GM23338 (cell line): ENCODE results near the gene NPHP1.

Source experiments
- CREB1 ChIP-seq: fragments of 250-450 bp; sonication (Bioruptor Pico); IDR thresholded peaks from 2 replicates; pipeline ENCODE4 v1.5.0; 2020; ENCODE audit warnings: low read depth, mild to moderate bottlenecking, moderate library complexity
- ETS1 ChIP-seq: IDR thresholded peaks from 2 replicates; pipeline ENCODE4 v1.6.1; 2016; ENCODE audit warnings: antibody characterized with exemption
- EZH2 ChIP-seq: fragments of 200-600 bp; sonication (generic); IDR thresholded peaks from one replicate; pipeline ENCODE4 v1.8.0; 2017; ENCODE audit warnings: antibody characterized with exemption, mild to moderate bottlenecking, low read depth; ENCODE audit not compliant: unreplicated experiment
- EZH2phosphoT487 ChIP-seq: fragments of 200-600 bp; sonication (generic); IDR thresholded peaks from one replicate; pipeline ENCODE4 v1.8.1; 2018; ENCODE audit warnings: antibody characterized with exemption; ENCODE audit not compliant: unreplicated experiment
- JUNB ChIP-seq: IDR thresholded peaks from one replicate; pipeline ENCODE4 v1.6.1; 2016; ENCODE audit warnings: antibody characterized with exemption; ENCODE audit not compliant: unreplicated experiment
- NANOG ChIP-seq: IDR thresholded peaks from 2 replicates; pipeline ENCODE4 v1.6.1; 2016; ENCODE audit warnings: antibody characterized with exemption, borderline replicate concordance
- POLR2AphosphoS5 ChIP-seq: IDR thresholded peaks from 2 replicates; pipeline ENCODE4 v1.6.1; 2016; ENCODE audit warnings: antibody characterized with exemption, low read depth
- REST ChIP-seq: IDR thresholded peaks from one replicate; pipeline ENCODE4 v1.6.1; 2018; ENCODE audit warnings: antibody characterized with exemption; ENCODE audit not compliant: unreplicated experiment
- ZNF114 ChIP-seq: fragments of 250-450 bp; sonication (Bioruptor Pico); IDR thresholded peaks from 2 replicates; pipeline ENCODE4 v1.5.0; 2020; ENCODE audit warnings: mild to moderate bottlenecking, moderate library complexity
- TF ChIP-seq, protein P1 (sequence below), 2 experiments: fragments of 200-600 bp in 1 of 2; sonication (generic) in 1 of 2; conservative IDR thresholded peaks; 2 replicates each; pipeline versions ENCODE4 v1.5.1 to v1.6.1; 2016 to 2017; ENCODE audit warnings: antibody characterized with exemption in 2 of 2, low read depth in 2 of 2, mild to moderate bottlenecking in 2 of 2, moderate library complexity in 1 of 2

DNA sequence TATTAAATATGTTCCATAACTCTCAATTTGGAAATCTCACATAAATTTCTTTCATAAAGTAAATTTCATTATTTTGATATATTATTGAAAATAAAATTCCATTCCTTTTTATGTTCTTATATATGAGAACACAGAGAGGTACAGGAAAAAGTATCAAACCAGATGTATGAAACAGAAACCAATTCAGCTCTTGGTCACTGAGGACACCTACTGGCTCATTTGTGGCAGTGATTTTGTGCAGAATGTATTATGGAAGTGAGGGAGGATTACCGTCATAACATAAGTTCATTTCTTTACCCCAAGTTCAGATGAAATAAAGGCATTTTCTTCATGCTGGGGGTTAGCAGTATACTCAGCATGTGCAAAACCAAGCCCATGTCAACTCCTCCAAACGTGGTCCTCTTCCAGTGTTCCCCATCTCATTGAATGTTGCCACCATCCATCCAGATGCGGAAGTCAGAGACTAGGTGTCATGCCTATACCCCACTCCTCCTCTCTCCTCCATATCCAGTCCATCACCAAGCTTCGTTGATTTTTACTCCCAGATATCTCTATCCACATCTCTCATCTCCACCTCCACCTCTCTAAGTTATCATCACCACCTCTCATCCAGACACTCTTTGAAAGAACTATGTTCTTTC, 47.5 kb downstream of the NPHP1 start:
- TF ChIP-seq, protein P1, sequence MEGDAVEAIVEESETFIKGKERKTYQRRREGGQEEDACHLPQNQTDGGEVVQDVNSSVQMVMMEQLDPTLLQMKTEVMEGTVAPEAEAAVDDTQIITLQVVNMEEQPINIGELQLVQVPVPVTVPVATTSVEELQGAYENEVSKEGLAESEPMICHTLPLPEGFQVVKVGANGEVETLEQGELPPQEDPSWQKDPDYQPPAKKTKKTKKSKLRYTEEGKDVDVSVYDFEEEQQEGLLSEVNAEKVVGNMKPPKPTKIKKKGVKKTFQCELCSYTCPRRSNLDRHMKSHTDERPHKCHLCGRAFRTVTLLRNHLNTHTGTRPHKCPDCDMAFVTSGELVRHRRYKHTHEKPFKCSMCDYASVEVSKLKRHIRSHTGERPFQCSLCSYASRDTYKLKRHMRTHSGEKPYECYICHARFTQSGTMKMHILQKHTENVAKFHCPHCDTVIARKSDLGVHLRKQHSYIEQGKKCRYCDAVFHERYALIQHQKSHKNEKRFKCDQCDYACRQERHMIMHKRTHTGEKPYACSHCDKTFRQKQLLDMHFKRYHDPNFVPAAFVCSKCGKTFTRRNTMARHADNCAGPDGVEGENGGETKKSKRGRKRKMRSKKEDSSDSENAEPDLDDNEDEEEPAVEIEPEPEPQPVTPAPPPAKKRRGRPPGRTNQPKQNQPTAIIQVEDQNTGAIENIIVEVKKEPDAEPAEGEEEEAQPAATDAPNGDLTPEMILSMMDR (conservative IDR thresholded peaks at IDR 0.05; ENCODE audit: low read depth in 2 of 2): peak; percentile 75 to 87
- no peak for TF ChIP-seq POLR2AphosphoS5
- no peak for TF ChIP-seq CREB1 (CRISPR knock-in tag)
- no peak for TF ChIP-seq EZH2
- TF ChIP-seq JUNB: no peak
- no peak for TF ChIP-seq REST
- no peak for TF ChIP-seq EZH2phosphoT487
- TF ChIP-seq ETS1: no peak
- TF ChIP-seq ZNF114 (CRISPR knock-in tag): no peak
- no peak for TF ChIP-seq NANOG
